Mesenchymal stem cell (in vitro differentiated cells and primary cell): ENCODE data around the gene ABHD17B.

Experiments used
- DNase-seq: peaks from one replicate; pipeline ENCODE4 v3.0.0-alpha.2; 2013
- H2AFZ ChIP-seq: one replicate; pipeline ENCODE4 v1.6.1; 2013; ENCODE audit warnings: low read depth, mild to moderate bottlenecking, control low read depth, inconsistent platforms, low read length, moderate library complexity
- H2AK5ac ChIP-seq: 2 replicates; pipeline ENCODE4 v1.6.1; 2013; ENCODE audit warnings: low read length, moderate library complexity, mild to moderate bottlenecking, inconsistent platforms; ENCODE audit not compliant: severe bottlenecking
- H2BK120ac ChIP-seq: one replicate; pipeline ENCODE4 v1.6.1; 2013; ENCODE audit warnings: low read depth, mild to moderate bottlenecking, inconsistent platforms, low read length, moderate library complexity
- H2BK12ac ChIP-seq, 2 experiments: one replicate each; pipeline ENCODE4 v1.6.1; 2013; ENCODE audit warnings: inconsistent platforms in 2 of 2, low read length in 2 of 2, mild to moderate bottlenecking in 2 of 2, moderate library complexity in 2 of 2, control low read depth in 1 of 2
- H2BK15ac ChIP-seq: one replicate; pipeline ENCODE4 v1.6.1; 2013; ENCODE audit warnings: mild to moderate bottlenecking, low read depth, inconsistent platforms; ENCODE audit not compliant: poor library complexity, severe bottlenecking
- H2BK5ac ChIP-seq: 2 replicates; pipeline ENCODE4 v1.6.1; 2013; ENCODE audit warnings: low read depth, mild to moderate bottlenecking, low read length, control low read depth, inconsistent platforms; ENCODE audit not compliant: poor library complexity, severe bottlenecking
- H3K14ac ChIP-seq, 2 experiments: one replicate each; pipeline ENCODE4 v1.6.1; 2013; ENCODE audit warnings: inconsistent platforms in 2 of 2, low read length in 2 of 2, control low read depth in 1 of 2, mild to moderate bottlenecking in 1 of 2, moderate library complexity in 1 of 2
- H3K18ac ChIP-seq, 2 experiments: one replicate each; pipeline ENCODE4 v1.6.1; 2013; ENCODE audit warnings: inconsistent platforms in 2 of 2, low read length in 2 of 2, control low read depth in 1 of 2, low read depth in 1 of 2, mild to moderate bottlenecking in 1 of 2
- H3K23ac ChIP-seq, 2 experiments: one replicate each; pipeline ENCODE4 v1.6.1; 2013; ENCODE audit warnings: inconsistent platforms in 2 of 2, low read length in 2 of 2, mild to moderate bottlenecking in 2 of 2, moderate library complexity in 2 of 2, control low read depth in 1 of 2
- H3K27ac ChIP-seq: 2 replicates; pipeline ENCODE4 v1.5.1; 2013; ENCODE audit warnings: mild to moderate bottlenecking, moderate library complexity, low read length, control low read depth, inconsistent platforms; ENCODE audit not compliant: poor library complexity, severe bottlenecking
- H3K27me3 ChIP-seq, 2 experiments: 2 replicates each; pipeline versions ENCODE4 v1.6.1 to v1.7.0; 2013; ENCODE audit warnings: low read length in 2 of 2, mild to moderate bottlenecking in 2 of 2, moderate library complexity in 2 of 2, control low read depth in 1 of 2, inconsistent platforms in 1 of 2; ENCODE audit not compliant: control insufficient read depth in 1 of 2, insufficient read depth in 1 of 2
- H3K36me3 ChIP-seq, 2 experiments: 2 replicates each; pipeline versions ENCODE4 v1.6.1 to v1.7.0; 2013; ENCODE audit warnings: low read length in 2 of 2, control low read depth in 1 of 2, inconsistent platforms in 1 of 2, low read depth in 1 of 2, mild to moderate bottlenecking in 1 of 2; ENCODE audit not compliant: insufficient read depth in 2 of 2, control insufficient read depth in 1 of 2
- H3K4ac ChIP-seq, 2 experiments: one replicate each; pipeline ENCODE4 v1.6.1; 2013; ENCODE audit warnings: inconsistent platforms in 2 of 2, low read length in 2 of 2, mild to moderate bottlenecking in 2 of 2, moderate library complexity in 2 of 2, control low read depth in 1 of 2, low read depth in 1 of 2
- H3K4me1 ChIP-seq: 2 replicates; pipeline ENCODE4 v1.6.1; 2013; ENCODE audit warnings: low read depth, low read length, control low read depth; ENCODE audit not compliant: control insufficient read depth, insufficient read depth
- H3K4me2 ChIP-seq: 2 replicates; pipeline ENCODE4 v1.6.1; 2013; ENCODE audit warnings: low read length, mild to moderate bottlenecking, inconsistent platforms; ENCODE audit not compliant: poor library complexity, severe bottlenecking
- H3K4me3 ChIP-seq, 2 experiments: 2 replicates each; pipeline versions ENCODE4 v1.5.1 to v1.7.0; 2013; ENCODE audit warnings: low read length in 2 of 2, mild to moderate bottlenecking in 2 of 2, control low read depth in 1 of 2, low read depth in 1 of 2; ENCODE audit not compliant: insufficient read depth in 1 of 2
- H3K79me1 ChIP-seq: replicated peaks from 2 replicates; pipeline ENCODE4 v1.6.1; 2013; ENCODE audit warnings: mild to moderate bottlenecking, control low read depth, low read length, inconsistent platforms; ENCODE audit not compliant: poor library complexity, severe bottlenecking
- H3K9ac ChIP-seq: 2 replicates; pipeline ENCODE4 v1.7.0; 2013; ENCODE audit warnings: mild to moderate bottlenecking, low read length, moderate library complexity
- H3K9me3 ChIP-seq: 2 replicates; pipeline ENCODE4 v1.7.0; 2013; ENCODE audit warnings: mild to moderate bottlenecking, low read length; ENCODE audit not compliant: control insufficient read depth
- H4K8ac ChIP-seq: one replicate; pipeline ENCODE4 v1.6.1; 2013; ENCODE audit warnings: inconsistent platforms, mild to moderate bottlenecking, low read length, moderate library complexity
- H4K91ac ChIP-seq: one replicate; pipeline ENCODE4 v1.6.1; 2013; ENCODE audit warnings: mild to moderate bottlenecking, low read length, inconsistent platforms
- WGBS: methylation state at CpG from one replicate; pipeline ENCODE4 v1.1.7; 2013; ENCODE audit warnings: mixed read lengths; 5-methylcytosine and 5-hydroxymethylcytosine counted together

ABHD17B gene

GRCh38 chr9:71936066-71936465 is 25.1 kb upstream of the ABHD17B start:
- Histone ChIP-seq H3K4ac (no peak overlapping the region), H3K36me3 (no peaks in the 10 kb centered on the region), H2AFZ (no peak overlapping the region), H3K4me1 (no peaks in the 10 kb centered on the region), H3K9me3 (no peaks in the 10 kb centered on the region), H2BK5ac (no peak overlapping the region), H2BK15ac (no peak overlapping the region), H3K4me3 (no peak overlapping the region), H3K79me1 (peaks cover 19% of the 10 kb centered on the region), H3K27me3 (no peaks in the 10 kb centered on the region), H3K9ac (no peak overlapping the region), H2BK12ac (no peak overlapping the region), H3K4me2 (no peak overlapping the region), H3K27ac (no peak overlapping the region), H3K23ac (no peak overlapping the region), H4K91ac (no peak overlapping the region), H2BK120ac (no peak overlapping the region), H2AK5ac (no peak overlapping the region), H3K14ac (no peak overlapping the region), H4K8ac (no peak overlapping the region), H3K18ac (no peak overlapping the region)
- WGBS = 90% methylated on average over 1 of the region's 1 CpG
- no peak for DNase-seq

GRCh38 chr9:71931166-71931565 is 20.2 kb upstream of the ABHD17B start:
- WGBS = 60% methylated on average over 1 of the region's 2 CpGs
- no peak overlapping the region for H3K23ac ChIP-seq

GRCh38 chr9:71929791-71930440 is 18.9 kb upstream of the ABHD17B start:
- 86% methylated on average over 1 of the region's 2 CpGs for WGBS
- Histone ChIP-seq H3K23ac (no peak overlapping the region), H2AK5ac (no peak overlapping the region), H2BK5ac (no peak overlapping the region), H3K9ac (peak overlapping the region; percentile 62), H3K4me2 (no peak overlapping the region), H3K27ac (no peak overlapping the region), H2AFZ (no peak overlapping the region), H3K4ac (no peak overlapping the region), H3K4me1 (no peaks in the 10 kb centered on the region), H3K36me3 (peaks cover 0 to 2% of the 10 kb centered on the region in 2 experiments), H4K91ac (no peak overlapping the region), H2BK120ac (no peak overlapping the region), H4K8ac (no peak overlapping the region), H3K9me3 (no peaks in the 10 kb centered on the region), H2BK15ac (no peak overlapping the region), H3K27me3 (no peaks in the 10 kb centered on the region), H3K79me1 (peaks cover 19% of the 10 kb centered on the region), H3K4me3 (no peak overlapping the region), H3K18ac (no peak overlapping the region), H2BK12ac (no peak overlapping the region), H3K14ac (no peak overlapping the region)
- DNase-seq = peak; percentile 37

More at GRCh38 chr9:71931166-71931565, 20.2 kb upstream of the ABHD17B start:
- H3K27me3 ChIP-seq = no peaks in the 10 kb centered on the region
- H3K9me3 ChIP-seq = no peaks in the 10 kb centered on the region
- H2BK15ac ChIP-seq = no peak overlapping the region
- H3K9ac ChIP-seq = no peak overlapping the region
- H3K14ac ChIP-seq = no peak overlapping the region
- H3K4me2 ChIP-seq = no peak overlapping the region
- H2AK5ac ChIP-seq = no peak overlapping the region
- DNase-seq = peak; percentile 71
- H3K4me1 ChIP-seq = no peaks in the 10 kb centered on the region
- peaks cover 17% of the 10 kb centered on the region for H3K79me1 ChIP-seq
- H3K4me3 ChIP-seq = no peak overlapping the region
- no peaks in the 10 kb centered on the region for H3K36me3 ChIP-seq
- H2BK5ac ChIP-seq = no peak overlapping the region
- no peak overlapping the region for H2AFZ ChIP-seq
- H3K18ac ChIP-seq = no peak overlapping the region
- H4K8ac ChIP-seq = no peak overlapping the region
- no peak overlapping the region for H3K27ac ChIP-seq
- no peak overlapping the region for H3K4ac ChIP-seq
- H2BK12ac ChIP-seq = no peak overlapping the region
- H4K91ac ChIP-seq = no peak overlapping the region
- no peak overlapping the region for H2BK120ac ChIP-seq

GRCh38 chr9:71929223-71929622 is 18.2 kb upstream of the ABHD17B start:
- WGBS = 92% methylated on average over 2 of the region's 2 CpGs
- no peak overlapping the region for H2BK5ac ChIP-seq
- H2AFZ ChIP-seq = no peak overlapping the region
- H2BK15ac ChIP-seq = no peak overlapping the region
- no peak overlapping the region for H3K4me3 ChIP-seq
- no peak overlapping the region for H2BK120ac ChIP-seq
- no peak overlapping the region for H3K14ac ChIP-seq
- H2AK5ac ChIP-seq = no peak overlapping the region
- no peak overlapping the region for H4K91ac ChIP-seq
- H3K9ac ChIP-seq = peak overlapping the region; percentile 62
- no peak overlapping the region for H3K18ac ChIP-seq
- peaks cover 15% of the 10 kb centered on the region for H3K79me1 ChIP-seq
- H3K27me3 ChIP-seq = no peaks in the 10 kb centered on the region
- H3K9me3 ChIP-seq = no peaks in the 10 kb centered on the region
- no peaks in the 10 kb centered on the region for H3K4me1 ChIP-seq
- DNase-seq = peak; percentile 45
- H3K4me2 ChIP-seq = no peak overlapping the region
- H2BK12ac ChIP-seq = no peak overlapping the region
- H3K4ac ChIP-seq = no peak overlapping the region
- no peak overlapping the region for H3K27ac ChIP-seq
- peaks cover 0 to 2% of the 10 kb centered on the region in 2 experiments for H3K36me3 ChIP-seq
- H3K23ac ChIP-seq = no peak overlapping the region
- no peak overlapping the region for H4K8ac ChIP-seq
